A673 (cell line): ENCODE data around the gene JAK3. TPM values are rescaled to one million over a fixed set of nuclear protein-coding genes. Genes with fewer than 3 reads are reported as not detected.

Experiments used
- BruUV-seq: library from RNA; stranded (reverse); fragments of 400-500 nt; replicated peaks from 2 replicates; lab custom pipeline; 2021; lab: Mats Ljungman, UMichigan
- CTCF ChIA-PET: fragments of 300-600 bp; sonication (Branson Sonifier 250); formaldehyde crosslinking; loops from one replicate; lab custom pipeline; 2022; ENCODE audit warnings: antibody characterized with exemption; lab: Charles Lee
- POLR2A ChIA-PET: fragments of 300-600 bp; sonication (Branson Sonifier 250); formaldehyde crosslinking; loops from one replicate; lab custom pipeline; 2022; ENCODE audit warnings: antibody characterized with exemption; ENCODE audit not compliant: low non-redundant PET; lab: Charles Lee
- DNase-seq: peaks from one replicate; pipeline ENCODE4 v3.0.0-alpha.2; 2015; ENCODE audit warnings: low spot score
- H3K27ac ChIP-seq: fragments of 200-600 bp; sonication (generic); 2 replicates; pipeline ENCODE4 v1.5.1; 2016; ENCODE audit warnings: mixed run types, low read depth, mild to moderate bottlenecking, mixed read lengths, antibody characterized with exemption, low read length; ENCODE audit not compliant: poor library complexity, severe bottlenecking
- H3K27me3 ChIP-seq: fragments of 200-600 bp; sonication (generic); replicated peaks from 2 replicates; pipeline ENCODE4 v1.6.1; 2017; ENCODE audit warnings: mixed run types, low read depth, mild to moderate bottlenecking, mixed read lengths, antibody characterized with exemption, low read length; ENCODE audit not compliant: insufficient read depth, poor library complexity
- H3K36me3 ChIP-seq: fragments of 200-600 bp; sonication (generic); 2 replicates; pipeline ENCODE4 v1.6.1; 2016; ENCODE audit warnings: mixed run types, mild to moderate bottlenecking, mixed read lengths, antibody characterized with exemption, low read length; ENCODE audit not compliant: insufficient read depth, poor library complexity, severe bottlenecking
- H3K4me1 ChIP-seq: fragments of 200-600 bp; sonication (generic); 2 replicates; pipeline ENCODE4 v1.6.1; 2017; ENCODE audit warnings: mixed run types, mild to moderate bottlenecking, mixed read lengths, antibody characterized with exemption, low read length; ENCODE audit not compliant: insufficient read depth, poor library complexity, severe bottlenecking
- H3K4me3 ChIP-seq: fragments of 200-600 bp; sonication (generic); 2 replicates; pipeline ENCODE4 v1.5.1; 2016; ENCODE audit warnings: low read depth, mixed run types, mild to moderate bottlenecking, mixed read lengths, low read length; ENCODE audit not compliant: poor library complexity, severe bottlenecking
- H3K9me3 ChIP-seq: fragments of 200-600 bp; sonication (generic); 2 replicates; pipeline ENCODE4 v1.6.1; 2016; ENCODE audit warnings: mixed run types, low read depth, mild to moderate bottlenecking, mixed read lengths, antibody characterized with exemption, low read length; ENCODE audit not compliant: poor library complexity, severe bottlenecking
- EZH2 ChIP-seq: fragments of 200-600 bp; sonication (generic); IDR thresholded peaks from 2 replicates; pipeline ENCODE4 v1.6.1; 2017; ENCODE audit warnings: borderline replicate concordance, low read depth, mild to moderate bottlenecking, mixed read lengths, antibody characterized with exemption, low read length; ENCODE audit not compliant: poor library complexity, severe bottlenecking
- intact Hi-C: fragments of 100-400 bp; cut with micrococcal nuclease; formaldehyde crosslinking; loops from one replicate; pipeline ENCODE4 v1.10.0; 2022; ENCODE audit not compliant: unreplicated experiment
- total RNA-seq: library from RNA; stranded (reverse); gene quantifications from 2 replicates; pipeline ENCODE4 v1.2.3, GENCODE V29; 2021
- TF ChIP-seq, protein P1 (sequence below): fragments of 300-800, 200-600 bp; sonication (generic); conservative IDR thresholded peaks from 2 replicates; pipeline ENCODE4 v1.5.1; 2017; ENCODE audit warnings: low read depth, mild to moderate bottlenecking, antibody characterized with exemption, low read length, moderate library complexity, mixed read lengths

JAK3 gene
- total RNA-seq, 1 experiment from 2014 or later, result 2.5 TPM

DNA sequence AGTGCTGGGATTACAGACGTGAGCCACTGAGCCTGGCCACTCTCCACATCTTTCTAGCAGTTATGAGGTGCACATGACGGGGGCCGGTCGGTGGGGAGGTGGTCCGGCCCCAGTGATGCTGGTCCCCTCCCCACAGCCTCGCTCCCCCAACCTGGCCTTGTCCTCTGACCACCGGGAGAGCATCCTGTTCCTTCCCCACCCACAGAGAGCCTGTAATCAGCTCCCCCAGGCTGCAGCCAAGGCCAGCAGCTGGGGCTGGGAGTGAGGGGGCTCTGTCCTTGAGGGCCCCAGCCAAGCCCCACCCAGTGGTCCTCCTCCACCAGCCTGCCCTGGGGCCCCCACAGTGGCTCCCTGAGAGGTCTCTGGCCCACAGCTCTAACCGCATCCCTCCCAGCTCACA, 23.4 kb downstream of the JAK3 start:
- H3K4me3 ChIP-seq, result no peak overlapping the region
- CTCF ChIA-PET, result no interaction called here
- DNase-seq, result no peak
- H3K36me3 ChIP-seq, result no peaks in the 10 kb centered on the region
- no peak overlapping the region for H3K27ac ChIP-seq
- H3K9me3 ChIP-seq, result no peaks in the 10 kb centered on the region
- H3K27me3 ChIP-seq, result no peaks in the 10 kb centered on the region
- POLR2A ChIA-PET, result no interaction called here
- TF ChIP-seq, protein P1, sequence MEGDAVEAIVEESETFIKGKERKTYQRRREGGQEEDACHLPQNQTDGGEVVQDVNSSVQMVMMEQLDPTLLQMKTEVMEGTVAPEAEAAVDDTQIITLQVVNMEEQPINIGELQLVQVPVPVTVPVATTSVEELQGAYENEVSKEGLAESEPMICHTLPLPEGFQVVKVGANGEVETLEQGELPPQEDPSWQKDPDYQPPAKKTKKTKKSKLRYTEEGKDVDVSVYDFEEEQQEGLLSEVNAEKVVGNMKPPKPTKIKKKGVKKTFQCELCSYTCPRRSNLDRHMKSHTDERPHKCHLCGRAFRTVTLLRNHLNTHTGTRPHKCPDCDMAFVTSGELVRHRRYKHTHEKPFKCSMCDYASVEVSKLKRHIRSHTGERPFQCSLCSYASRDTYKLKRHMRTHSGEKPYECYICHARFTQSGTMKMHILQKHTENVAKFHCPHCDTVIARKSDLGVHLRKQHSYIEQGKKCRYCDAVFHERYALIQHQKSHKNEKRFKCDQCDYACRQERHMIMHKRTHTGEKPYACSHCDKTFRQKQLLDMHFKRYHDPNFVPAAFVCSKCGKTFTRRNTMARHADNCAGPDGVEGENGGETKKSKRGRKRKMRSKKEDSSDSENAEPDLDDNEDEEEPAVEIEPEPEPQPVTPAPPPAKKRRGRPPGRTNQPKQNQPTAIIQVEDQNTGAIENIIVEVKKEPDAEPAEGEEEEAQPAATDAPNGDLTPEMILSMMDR, result no peak
- no peak for TF ChIP-seq EZH2
- intact Hi-C loops, result no loop called here
- no peaks in the 10 kb centered on the region for H3K4me1 ChIP-seq
- BruUV-seq, result no TSS peak

DNA sequence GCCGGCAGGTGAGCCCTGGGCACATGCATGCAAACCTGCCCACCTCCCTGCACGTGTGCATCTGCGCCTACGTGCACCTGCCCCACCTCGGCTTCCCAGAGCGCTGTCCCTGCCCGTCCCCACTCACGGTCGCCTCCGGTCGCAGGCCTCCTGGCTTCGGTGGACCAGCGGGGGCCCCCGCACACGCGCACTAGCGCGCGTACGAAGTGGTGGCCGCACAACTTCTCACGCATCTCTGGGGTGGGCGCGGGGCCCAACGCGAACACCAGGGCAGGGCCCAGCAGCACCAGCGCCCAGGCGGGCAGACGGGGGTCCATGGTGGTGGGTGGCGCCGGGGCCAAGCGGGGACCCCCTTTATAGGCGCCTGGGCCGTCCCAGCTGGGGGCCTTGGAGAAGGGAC, 26.6 kb downstream of the JAK3 start, which contains the start of gene INSL3:
Gene INSL3, minus strand, starts transcription at position 330 of the 400 bp plus-strand sequence. Its CDS starts 13 bp downstream, at position 317.
- DNase-seq, result no peak
- no TSS peak for BruUV-seq
- ChIA-PET CTCF (no interaction called here), POLR2A (no interaction called here)
- TF ChIP-seq EZH2, result no peak
- TF ChIP-seq, protein P1, result no peak
- no peaks in the 10 kb centered on the region for H3K27me3 ChIP-seq
- H3K27ac ChIP-seq, result no peak within 1 kb of the TSS
- no peak within 1 kb of the TSS for H3K4me3 ChIP-seq
- intact Hi-C loops, result no loop called here
- no peaks in the 10 kb centered on the region for H3K4me1 ChIP-seq
- H3K9me3 ChIP-seq, result no peaks in the 10 kb centered on the region
- no peaks in the 10 kb centered on the region for H3K36me3 ChIP-seq

DNA sequence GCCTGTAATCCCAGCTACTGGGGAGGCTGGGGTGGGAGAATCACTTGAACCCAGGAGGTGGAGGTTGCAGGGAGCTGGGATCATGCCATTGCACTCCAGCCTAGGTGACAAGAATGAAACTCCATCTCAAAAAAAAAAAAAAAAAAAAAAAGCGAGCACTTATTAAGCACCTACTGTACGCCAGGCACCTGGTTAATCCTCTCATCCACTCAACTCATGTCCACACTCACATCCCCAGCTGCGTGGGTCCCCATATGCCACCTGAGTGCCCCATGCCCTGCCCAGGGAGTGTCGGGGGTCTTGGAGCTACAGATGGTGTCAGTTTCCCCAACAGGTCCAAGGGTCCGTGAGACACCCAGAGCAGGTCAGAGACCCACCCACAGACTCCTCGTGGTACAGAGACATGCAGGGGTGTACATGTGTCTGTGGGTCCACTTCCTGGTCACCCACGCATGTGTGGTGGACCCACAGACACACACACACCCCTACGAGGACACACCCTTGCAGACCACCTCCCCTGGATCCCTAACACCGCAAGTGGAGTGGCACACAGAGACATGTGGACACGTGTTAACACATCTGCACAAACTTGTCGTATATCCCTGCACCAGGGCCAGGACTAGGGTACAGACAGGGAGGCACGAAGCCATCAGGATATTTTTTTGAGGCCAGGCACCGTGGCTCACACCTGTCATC, 30.0 kb downstream of the JAK3 start:
- CTCF ChIA-PET, result no interaction called here
- Histone ChIP-seq H3K36me3 (no peaks in the 10 kb centered on the region), H3K9me3 (no peaks in the 10 kb centered on the region), H3K27me3 (no peaks in the 10 kb centered on the region), H3K4me3 (no peak overlapping the region), H3K4me1 (no peaks in the 10 kb centered on the region), H3K27ac (no peak overlapping the region)
- POLR2A ChIA-PET, result no interaction called here
- DNase-seq, result no peak
- intact Hi-C loops, result no loop called here
- TF ChIP-seq, protein P1, result no peak
- TF ChIP-seq EZH2, result no peak
- no TSS peak for BruUV-seq
